HepG2 (cell line): Measurements from ENCODE around the gene CTF1. TPM values are rescaled to one million over a fixed set of nuclear protein-coding genes. Genes with fewer than 3 reads are reported as not detected.

Experiments
- ATAC-seq: fragments of 200-7000 bp; cut with Tn5 transposase; 3 replicates; pipeline ENCODE4 v1.9.1; 2020; ENCODE audit warnings: mild to moderate bottlenecking, moderate library complexity
- BruUV-seq: library from RNA; stranded (reverse); fragments of 400-500 nt; replicated peaks from 2 replicates; lab custom pipeline; 2021; lab: Mats Ljungman, UMichigan
- CTCF ChIA-PET: fragments of 300-600 bp; formaldehyde crosslinking; extraction: SDS; loops from one replicate; lab custom pipeline; 2021; ENCODE audit warnings: low total read pairs, inconsistent platforms, low intra/inter-chr PET ratio; lab: Yijun Ruan, JAX
- POLR2A ChIA-PET: fragments of 350-600 bp; sonication (Branson Sonifier 250); formaldehyde crosslinking; loops from one replicate; lab custom pipeline; 2020; ENCODE audit warnings: antibody characterized with exemption, inconsistent platforms; lab: Yijun Ruan, JAX
- DNase-seq: peaks from one replicate; pipeline ENCODE4 v3.0.0-alpha.2; 2015; ENCODE audit warnings: low spot score
- FAIRE-seq: peaks from 3 replicates; lab custom pipeline; 2011; peaks lifted over from hg19 to GRCh38; lab: Jason Lieb, UNC
- H2AFZ ChIP-seq: one replicate; pipeline ENCODE4 v1.6.1; 2011; ENCODE audit warnings: low read length, inconsistent platforms
- H3K27ac ChIP-seq: fragments of 300-600 bp; 3 replicates; pipeline ENCODE4 v1.8.0; 2011; ENCODE audit warnings: mixed run types, mild to moderate bottlenecking, mixed read lengths, low read length, inconsistent platforms; ENCODE audit not compliant: insufficient read depth; ENCODE audit errors: extremely low read length
- H3K27me3 ChIP-seq, 2 experiments: fragments of 200-600 bp in 1 of 2; 2 replicates in 1 of 2; 3 replicates in 1 of 2; pipeline versions ENCODE4 v1.6.0 to v1.8.0; 2011; ENCODE audit warnings: low read length in 2 of 2, mild to moderate bottlenecking in 2 of 2, moderate library complexity in 2 of 2, inconsistent platforms in 1 of 2; ENCODE audit not compliant: insufficient read depth in 2 of 2, control insufficient read depth in 1 of 2
- H3K36me3 ChIP-seq, 2 experiments: fragments of 200-600 bp in 1 of 2; replicated peaks in 1 of 2; 2 replicates in 1 of 2; 3 replicates in 1 of 2; pipeline versions ENCODE4 v1.5.1 to v1.8.0; 2011; ENCODE audit warnings: low read length in 2 of 2, inconsistent platforms in 1 of 2; ENCODE audit not compliant: insufficient read depth in 2 of 2, control insufficient read depth in 1 of 2
- H3K4me1 ChIP-seq: 2 replicates; pipeline ENCODE4 v1.5.1; 2012; ENCODE audit warnings: low read length, inconsistent platforms; ENCODE audit not compliant: insufficient read depth
- H3K4me2 ChIP-seq: 2 replicates; pipeline ENCODE4 v1.6.0; 2011; ENCODE audit warnings: low read depth, low read length, inconsistent platforms
- H3K4me3 ChIP-seq, 3 experiments: fragments of 200-600 bp in 1 of 3; sonication (generic), shearing (Covaris generic) in 1 of 3; replicated peaks in 1 of 3; 2 replicates each; pipeline ENCODE4 v1.5.1; 2011 to 2016; ENCODE audit warnings: low read length in 3 of 3, inconsistent platforms in 2 of 3, low read depth in 2 of 3, mild to moderate bottlenecking in 2 of 3, control low read depth in 1 of 3, mixed read lengths in 1 of 3; ENCODE audit not compliant: insufficient read depth in 1 of 3
- H3K79me2 ChIP-seq: one replicate; pipeline ENCODE4 v1.6.1; 2011; ENCODE audit warnings: low read length, inconsistent platforms; ENCODE audit not compliant: insufficient read depth
- H3K9ac ChIP-seq: 2 replicates; pipeline ENCODE4 v1.6.0; 2011; ENCODE audit warnings: mild to moderate bottlenecking, low read depth, low read length, inconsistent platforms; ENCODE audit not compliant: insufficient read depth
- H3K9me3 ChIP-seq: 2 replicates; pipeline ENCODE4 v1.5.1; 2012; ENCODE audit warnings: mild to moderate bottlenecking, low read length
- H4K20me1 ChIP-seq: 2 replicates; pipeline ENCODE4 v1.6.0; 2011; ENCODE audit warnings: inconsistent platforms, mild to moderate bottlenecking, low read length, moderate library complexity; ENCODE audit not compliant: insufficient read depth
- ELF1 ChIP-seq: sonication (generic); formaldehyde crosslinking; IDR thresholded peaks from 2 replicates; pipeline ENCODE4 v1.4.0; 2020; ENCODE audit warnings: missing genetic modification reagents
- FOXC1 ChIP-seq: sonication (generic); formaldehyde crosslinking; IDR thresholded peaks from 2 replicates; pipeline ENCODE4 v1.8.0; 2022; ENCODE audit warnings: mild to moderate bottlenecking, missing genetic modification reagents, borderline replicate concordance
- RXRB ChIP-seq: IDR thresholded peaks from 2 replicates; pipeline ENCODE4 v1.6.1; 2016; ENCODE audit warnings: borderline replicate concordance, missing genetic modification reagents, missing compliant biosample characterization
- SAP130 ChIP-seq: IDR thresholded peaks from 2 replicates; pipeline ENCODE4 v1.6.1; 2016; ENCODE audit warnings: low read depth
- ZKSCAN5 ChIP-seq: sonication (generic); formaldehyde crosslinking; IDR thresholded peaks from 2 replicates; pipeline ENCODE4 v1.5.1; 2020; ENCODE audit warnings: mild to moderate bottlenecking, missing genetic modification reagents
- ZNF362 ChIP-seq: sonication (generic); formaldehyde crosslinking; IDR thresholded peaks from 2 replicates; pipeline ENCODE4 v1.4.0; 2020; ENCODE audit warnings: missing genetic modification reagents, mild to moderate bottlenecking, borderline replicate concordance
- WGBS: methylation state at CpG from one replicate; pipeline ENCODE4 v1.1.6; 2017; ENCODE audit warnings: low lambda C conversion rate; 5-methylcytosine and 5-hydroxymethylcytosine counted together
- in situ Hi-C: cut with HindIII; loops from 2 replicates; pipeline ENCODE4 v1.10.0; 2017; ENCODE audit warnings: low pct_unique_long_range_greater_than_20kb; ENCODE audit not compliant: extremely low pct_ligation_motif_present
- intact Hi-C: fragments of 100-400 bp; cut with micrococcal nuclease; formaldehyde crosslinking; loops from one replicate; pipeline ENCODE4 v1.10.0; 2022; ENCODE audit not compliant: unreplicated experiment
- polyA plus RNA-seq, 8 experiments: library from polyadenylated mRNA; depleted of rRNA in 3 of 8; stranded (reverse) in 7 of 8; unstranded in 1 of 8; fragments of >200 nt; fragmentation: Illumina TruSeq in 4 of 8; extraction: Trizol in 4 of 8; gene quantifications; 2 replicates each; pipeline versions ENCODE4 v1.2.1 to v1.2.3, GENCODE V29; 2011 to 2016; ENCODE audit warnings: low read depth in 4 of 8, missing spikeins in 1 of 8, mixed read lengths in 1 of 8; ENCODE audit not compliant: insufficient read depth in 1 of 8
- total RNA-seq, 5 experiments: library from RNA; depleted of rRNA; stranded (reverse); fragments of >200 nt; fragmentation: Illumina TruSeq; extraction: Trizol; gene quantifications; 2 replicates each; pipeline ENCODE4 v1.2.3, GENCODE V29; 2016; ENCODE audit warnings: low read depth in 1 of 5

Gene CTF1
- total and polyA plus RNA-seq, 2 of the 13 experiments (the other 11 are each of a cell fraction or from before 2014, with no cell fraction given) = 0.13 to 1.8 TPM

DNA sequence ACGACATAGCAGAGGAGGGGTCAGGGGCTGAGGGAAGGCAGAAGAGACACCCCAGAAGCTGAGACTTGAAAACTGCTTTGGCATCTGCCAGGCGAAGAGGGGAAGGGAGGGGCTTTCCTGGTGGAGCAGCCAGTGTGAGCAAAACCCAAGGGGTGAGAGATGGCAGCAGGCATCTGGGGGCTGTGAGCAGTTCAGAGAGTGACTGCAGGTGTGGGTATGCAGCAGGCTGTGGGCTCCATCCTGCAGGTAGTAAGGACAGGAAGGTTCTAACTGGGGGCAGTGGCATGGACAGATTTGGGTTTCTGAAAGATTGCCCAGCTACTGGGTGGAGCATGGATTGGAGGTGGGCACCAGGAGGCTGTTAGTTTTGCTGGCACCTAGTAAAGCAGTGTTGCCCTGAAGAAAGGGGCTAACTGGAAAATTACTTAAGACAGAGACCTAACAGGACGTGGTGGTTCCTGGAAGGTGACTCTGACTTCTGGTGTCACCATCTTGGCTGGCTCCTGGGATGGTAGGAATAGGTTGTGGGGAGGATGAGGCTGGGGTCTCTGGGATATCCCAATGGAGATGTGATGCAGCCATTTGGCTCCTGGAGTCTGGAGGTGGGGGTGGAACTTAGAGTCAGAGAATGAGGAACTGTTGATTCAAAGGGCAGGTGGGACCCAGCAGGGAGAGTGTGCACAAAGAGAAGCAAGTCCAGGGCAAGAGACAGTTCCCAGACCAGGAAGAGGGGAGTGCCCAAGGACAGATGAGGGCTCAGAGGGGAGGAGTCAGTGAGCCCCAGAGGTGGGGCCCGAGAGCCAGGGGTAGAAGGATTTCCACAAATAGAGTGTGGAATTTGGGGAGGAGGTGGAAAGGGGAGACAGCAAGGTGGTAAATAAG, 13.7 kb upstream of the CTF1 start:
- no peak for FAIRE-seq

GRCh38 chr16:30884760-30885159, 11.7 kb upstream of the CTF1 start:
- Histone ChIP-seq H3K27me3 (no peaks in the 10 kb centered on the region), H3K27ac (no peak overlapping the region), H3K4me2 (no peak overlapping the region), H3K4me1 (peaks cover 28% of the 10 kb centered on the region), H3K4me3 (no peak overlapping the region), H2AFZ (no peak overlapping the region), H3K36me3 (peaks cover 8 to 14% of the 10 kb centered on the region in 2 experiments), H3K79me2 (no peaks in the 10 kb centered on the region), H3K9me3 (no peaks in the 10 kb centered on the region), H4K20me1 (no peaks in the 10 kb centered on the region), H3K9ac (no peak overlapping the region)
- 92% methylated on average over 3 of the region's 3 CpGs for WGBS
- FAIRE-seq (no peak), ATAC-seq (no peak), DNase-seq (no peak)
- in situ Hi-C loops (no loop called here), intact Hi-C loops (no loop called here)
- ChIA-PET POLR2A (no interaction called here), CTCF (no interaction called here)
- no peak for TF ChIP-seq ZKSCAN5 (CRISPR knock-in tag)
- BruUV-seq = no TSS peak

More for the DNA sequence above, 13.7 kb upstream of the CTF1 start:
- ChIA-PET POLR2A (interaction anchor here (1.5 kb wide), 1 partner anchor 12 kb away, joined by 3 read pairs; no protein-coding TSS in a partner anchor), CTCF (no interaction called here)
- intact Hi-C loops = no loop called here
- H3K36me3 ChIP-seq = peaks cover 4 to 8% of the 10 kb centered on the region in 2 experiments; a peak in 3 of 5 replicates
- no peak overlapping the region for H2AFZ ChIP-seq
- no peak overlapping the region for H3K4me3 ChIP-seq
- no TSS peak for BruUV-seq
- H3K4me1 ChIP-seq = peaks cover 36% of the 10 kb centered on the region
- in situ Hi-C loops = no loop called here
- H3K4me2 ChIP-seq = 0 out of 2 replicates have a peak overlapping the region, but pooled peaks have one; percentile 5
- H3K79me2 ChIP-seq = no peaks in the 10 kb centered on the region
- ATAC-seq (peak; percentile 71), DNase-seq (no peak)
- no peaks in the 10 kb centered on the region for H3K9me3 ChIP-seq
- H3K27me3 ChIP-seq = no peaks in the 10 kb centered on the region
- no peaks in the 10 kb centered on the region for H4K20me1 ChIP-seq
- H3K27ac ChIP-seq = peak overlapping the region; percentile 44
- 84% methylated on average over 4 of the region's 4 CpGs for WGBS
- H3K9ac ChIP-seq = no peak overlapping the region
- TF ChIP-seq FOXC1 (0 out of 2 replicates have a peak, but pooled peaks have one; percentile 15), ZNF362 (CRISPR knock-in tag) (peak; percentile 16; the same call in 1 of the 2 replicates), RXRB (CRISPR knock-in tag) (no peak), ELF1 (CRISPR knock-in tag) (peak; percentile 47; the same call in 1 of the 2 replicates), SAP130 (peak; percentile 21; the same call in 1 of the 2 replicates)
